GM23338 (cell line): ENCODE results near the gene SH3BP5. TPM values are rescaled to one million over a fixed set of nuclear protein-coding genes. Genes with fewer than 3 reads are reported as not detected.

ENCODE experiments used
- ATAC-seq: fragments of 200-7000 bp; cut with Tn5 transposase; 3 replicates; pipeline ENCODE4 v1.9.1; 2020
- DNase-seq: peaks from one replicate; pipeline ENCODE4 v3.0.0-alpha.2; 2015; ENCODE audit warnings: low spot score
- H2AFZ ChIP-seq: fragments of 200-600 bp; sonication (generic); 2 replicates; pipeline ENCODE4 v1.8.0; 2016; ENCODE audit warnings: antibody characterized with exemption, mild to moderate bottlenecking, moderate library complexity
- H3F3A ChIP-seq: fragments of 200-600 bp; sonication (generic); replicated peaks from 2 replicates; pipeline ENCODE4 v1.8.0; 2017; ENCODE audit warnings: antibody characterized with exemption, mixed run types, low read depth
- H3K27ac ChIP-seq: fragments of 200-600 bp; sonication (generic); 2 replicates; pipeline ENCODE4 v1.6.1; 2016; ENCODE audit warnings: low read depth
- H3K27me3 ChIP-seq: fragments of 200-600 bp; sonication (generic); 2 replicates; pipeline ENCODE4 v1.8.0; 2016; ENCODE audit warnings: mild to moderate bottlenecking, mixed run types, moderate library complexity; ENCODE audit not compliant: insufficient read depth
- H3K36me3 ChIP-seq: fragments of 200-600 bp; sonication (generic); 2 replicates; pipeline ENCODE4 v1.8.0; 2016; ENCODE audit warnings: mild to moderate bottlenecking; ENCODE audit not compliant: insufficient read depth
- H3K4me1 ChIP-seq: fragments of 200-600 bp; sonication (generic); 2 replicates; pipeline ENCODE4 v1.8.0; 2016; ENCODE audit warnings: mild to moderate bottlenecking, moderate library complexity; ENCODE audit not compliant: insufficient read depth
- H3K4me2 ChIP-seq: fragments of 200-600 bp; sonication (generic); 2 replicates; pipeline ENCODE4 v1.7.1; 2017; ENCODE audit warnings: mixed run types
- H3K4me3 ChIP-seq: fragments of 200-600 bp; sonication (generic); 2 replicates; pipeline ENCODE4 v1.6.1; 2016; ENCODE audit warnings: mixed run types
- H3K79me2 ChIP-seq: fragments of 200-600 bp; sonication (generic); replicated peaks from 2 replicates; pipeline ENCODE4 v1.8.0; 2017; ENCODE audit warnings: mild to moderate bottlenecking; ENCODE audit not compliant: insufficient read depth
- H3K9me2 ChIP-seq: fragments of 200-600 bp; sonication (generic); 2 replicates; pipeline ENCODE4 v1.8.0; 2017; ENCODE audit not compliant: insufficient read depth
- H4K20me1 ChIP-seq: fragments of 200-600 bp; sonication (generic); replicated peaks from 2 replicates; pipeline ENCODE4 v1.8.0; 2017; ENCODE audit warnings: mild to moderate bottlenecking; ENCODE audit not compliant: insufficient read depth
- H3K27ac Mint-ChIP-seq: 2 replicates; pipeline ENCODE4 v1.8.0; 2020; ENCODE audit warnings: inconsistent platforms, mild to moderate bottlenecking, moderate library complexity, mixed read lengths
- H3K27me3 Mint-ChIP-seq: 3 replicates; pipeline ENCODE4 v1.8.0; 2022; ENCODE audit warnings: low read depth, mild to moderate bottlenecking, moderate library complexity, mixed read lengths, inconsistent platforms; ENCODE audit not compliant: insufficient read depth, poor library complexity
- H3K36me3 Mint-ChIP-seq: 3 replicates; pipeline ENCODE4 v1.8.0; 2021; ENCODE audit warnings: low read depth, mild to moderate bottlenecking, inconsistent platforms, moderate library complexity, mixed read lengths
- H3K4me1 Mint-ChIP-seq: 3 replicates; pipeline ENCODE4 v1.8.0; 2020; ENCODE audit warnings: mild to moderate bottlenecking, inconsistent platforms, mixed read lengths
- H3K4me3 Mint-ChIP-seq: 3 replicates; pipeline ENCODE4 v1.8.0; 2021; ENCODE audit warnings: moderate library complexity, mild to moderate bottlenecking, inconsistent platforms, mixed read lengths
- H3K9me3 Mint-ChIP-seq: 3 replicates; pipeline ENCODE4 v1.8.0; 2020; ENCODE audit warnings: moderate library complexity, mild to moderate bottlenecking, inconsistent platforms, mixed read lengths
- CREB1 ChIP-seq: fragments of 250-450 bp; sonication (Bioruptor Pico); IDR thresholded peaks from 2 replicates; pipeline ENCODE4 v1.5.0; 2020; ENCODE audit warnings: low read depth, mild to moderate bottlenecking, moderate library complexity
- EZH2 ChIP-seq: fragments of 200-600 bp; sonication (generic); IDR thresholded peaks from one replicate; pipeline ENCODE4 v1.8.0; 2017; ENCODE audit warnings: antibody characterized with exemption, mild to moderate bottlenecking, low read depth; ENCODE audit not compliant: unreplicated experiment
- EZH2phosphoT487 ChIP-seq: fragments of 200-600 bp; sonication (generic); IDR thresholded peaks from one replicate; pipeline ENCODE4 v1.8.1; 2018; ENCODE audit warnings: antibody characterized with exemption; ENCODE audit not compliant: unreplicated experiment
- JUNB ChIP-seq: IDR thresholded peaks from one replicate; pipeline ENCODE4 v1.6.1; 2016; ENCODE audit warnings: antibody characterized with exemption; ENCODE audit not compliant: unreplicated experiment
- NANOG ChIP-seq: IDR thresholded peaks from 2 replicates; pipeline ENCODE4 v1.6.1; 2016; ENCODE audit warnings: antibody characterized with exemption, borderline replicate concordance
- STAT1 ChIP-seq: IDR thresholded peaks from one replicate; pipeline ENCODE4 v1.6.1; 2016; ENCODE audit warnings: antibody characterized with exemption; ENCODE audit not compliant: unreplicated experiment
- ZNF331 ChIP-seq: fragments of 250-450 bp; sonication (Bioruptor Pico); IDR thresholded peaks from 2 replicates; pipeline ENCODE4 v1.5.0; 2020; ENCODE audit warnings: low read depth, mild to moderate bottlenecking, moderate library complexity
- polyA plus RNA-seq: library from polyadenylated mRNA; unstranded; fragments of >200 nt; fragmentation: Nextera tagmentation; extraction: Ambion mirVana; gene quantifications from 2 replicates; pipeline ENCODE4 v1.2.1, GENCODE V29; 2016
- total RNA-seq: library from RNA; depleted of rRNA; stranded (reverse); fragments of >200 nt; shearing (Covaris generic); gene quantifications from 2 replicates; pipeline ENCODE4 v1.2.3, GENCODE V29; 2014
- TF ChIP-seq, protein P1 (sequence below), 2 experiments: fragments of 200-600 bp in 1 of 2; sonication (generic) in 1 of 2; conservative IDR thresholded peaks; 2 replicates each; pipeline versions ENCODE4 v1.5.1 to v1.6.1; 2016 to 2017; ENCODE audit warnings: antibody characterized with exemption in 2 of 2, low read depth in 2 of 2, mild to moderate bottlenecking in 2 of 2, moderate library complexity in 1 of 2
- TF ChIP-seq, protein P2 (sequence below): IDR thresholded peaks from one replicate; pipeline ENCODE4 v1.6.1; 2018; ENCODE audit warnings: antibody characterized with exemption; ENCODE audit not compliant: unreplicated experiment
- TF ChIP-seq, protein P3 (sequence below): IDR thresholded peaks from 2 replicates; pipeline ENCODE4 v1.6.1; 2016; ENCODE audit warnings: antibody characterized with exemption

SH3BP5 gene
- total and polyA plus RNA-seq, 2 experiments from 2014 or later, result 5.8 to 9.1 TPM

- TF ChIP-seq, protein P1, sequence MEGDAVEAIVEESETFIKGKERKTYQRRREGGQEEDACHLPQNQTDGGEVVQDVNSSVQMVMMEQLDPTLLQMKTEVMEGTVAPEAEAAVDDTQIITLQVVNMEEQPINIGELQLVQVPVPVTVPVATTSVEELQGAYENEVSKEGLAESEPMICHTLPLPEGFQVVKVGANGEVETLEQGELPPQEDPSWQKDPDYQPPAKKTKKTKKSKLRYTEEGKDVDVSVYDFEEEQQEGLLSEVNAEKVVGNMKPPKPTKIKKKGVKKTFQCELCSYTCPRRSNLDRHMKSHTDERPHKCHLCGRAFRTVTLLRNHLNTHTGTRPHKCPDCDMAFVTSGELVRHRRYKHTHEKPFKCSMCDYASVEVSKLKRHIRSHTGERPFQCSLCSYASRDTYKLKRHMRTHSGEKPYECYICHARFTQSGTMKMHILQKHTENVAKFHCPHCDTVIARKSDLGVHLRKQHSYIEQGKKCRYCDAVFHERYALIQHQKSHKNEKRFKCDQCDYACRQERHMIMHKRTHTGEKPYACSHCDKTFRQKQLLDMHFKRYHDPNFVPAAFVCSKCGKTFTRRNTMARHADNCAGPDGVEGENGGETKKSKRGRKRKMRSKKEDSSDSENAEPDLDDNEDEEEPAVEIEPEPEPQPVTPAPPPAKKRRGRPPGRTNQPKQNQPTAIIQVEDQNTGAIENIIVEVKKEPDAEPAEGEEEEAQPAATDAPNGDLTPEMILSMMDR (conservative IDR thresholded peaks at IDR 0.05; ENCODE audit: low read depth in 2 of 2), result no peak
- TF ChIP-seq STAT1, result no peak
- TF ChIP-seq EZH2phosphoT487, result no peak
- no peak for TF ChIP-seq EZH2
- TF ChIP-seq, protein P2, sequence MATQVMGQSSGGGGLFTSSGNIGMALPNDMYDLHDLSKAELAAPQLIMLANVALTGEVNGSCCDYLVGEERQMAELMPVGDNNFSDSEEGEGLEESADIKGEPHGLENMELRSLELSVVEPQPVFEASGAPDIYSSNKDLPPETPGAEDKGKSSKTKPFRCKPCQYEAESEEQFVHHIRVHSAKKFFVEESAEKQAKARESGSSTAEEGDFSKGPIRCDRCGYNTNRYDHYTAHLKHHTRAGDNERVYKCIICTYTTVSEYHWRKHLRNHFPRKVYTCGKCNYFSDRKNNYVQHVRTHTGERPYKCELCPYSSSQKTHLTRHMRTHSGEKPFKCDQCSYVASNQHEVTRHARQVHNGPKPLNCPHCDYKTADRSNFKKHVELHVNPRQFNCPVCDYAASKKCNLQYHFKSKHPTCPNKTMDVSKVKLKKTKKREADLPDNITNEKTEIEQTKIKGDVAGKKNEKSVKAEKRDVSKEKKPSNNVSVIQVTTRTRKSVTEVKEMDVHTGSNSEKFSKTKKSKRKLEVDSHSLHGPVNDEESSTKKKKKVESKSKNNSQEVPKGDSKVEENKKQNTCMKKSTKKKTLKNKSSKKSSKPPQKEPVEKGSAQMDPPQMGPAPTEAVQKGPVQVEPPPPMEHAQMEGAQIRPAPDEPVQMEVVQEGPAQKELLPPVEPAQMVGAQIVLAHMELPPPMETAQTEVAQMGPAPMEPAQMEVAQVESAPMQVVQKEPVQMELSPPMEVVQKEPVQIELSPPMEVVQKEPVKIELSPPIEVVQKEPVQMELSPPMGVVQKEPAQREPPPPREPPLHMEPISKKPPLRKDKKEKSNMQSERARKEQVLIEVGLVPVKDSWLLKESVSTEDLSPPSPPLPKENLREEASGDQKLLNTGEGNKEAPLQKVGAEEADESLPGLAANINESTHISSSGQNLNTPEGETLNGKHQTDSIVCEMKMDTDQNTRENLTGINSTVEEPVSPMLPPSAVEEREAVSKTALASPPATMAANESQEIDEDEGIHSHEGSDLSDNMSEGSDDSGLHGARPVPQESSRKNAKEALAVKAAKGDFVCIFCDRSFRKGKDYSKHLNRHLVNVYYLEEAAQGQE, result no peak
- TF ChIP-seq, protein P3, sequence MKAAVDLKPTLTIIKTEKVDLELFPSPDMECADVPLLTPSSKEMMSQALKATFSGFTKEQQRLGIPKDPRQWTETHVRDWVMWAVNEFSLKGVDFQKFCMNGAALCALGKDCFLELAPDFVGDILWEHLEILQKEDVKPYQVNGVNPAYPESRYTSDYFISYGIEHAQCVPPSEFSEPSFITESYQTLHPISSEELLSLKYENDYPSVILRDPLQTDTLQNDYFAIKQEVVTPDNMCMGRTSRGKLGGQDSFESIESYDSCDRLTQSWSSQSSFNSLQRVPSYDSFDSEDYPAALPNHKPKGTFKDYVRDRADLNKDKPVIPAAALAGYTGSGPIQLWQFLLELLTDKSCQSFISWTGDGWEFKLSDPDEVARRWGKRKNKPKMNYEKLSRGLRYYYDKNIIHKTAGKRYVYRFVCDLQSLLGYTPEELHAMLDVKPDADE, result no peak
Measured at GRCh38 chr3:15310491-15311370, 21.7 kb downstream of the SH3BP5 start (continued).

DNA sequence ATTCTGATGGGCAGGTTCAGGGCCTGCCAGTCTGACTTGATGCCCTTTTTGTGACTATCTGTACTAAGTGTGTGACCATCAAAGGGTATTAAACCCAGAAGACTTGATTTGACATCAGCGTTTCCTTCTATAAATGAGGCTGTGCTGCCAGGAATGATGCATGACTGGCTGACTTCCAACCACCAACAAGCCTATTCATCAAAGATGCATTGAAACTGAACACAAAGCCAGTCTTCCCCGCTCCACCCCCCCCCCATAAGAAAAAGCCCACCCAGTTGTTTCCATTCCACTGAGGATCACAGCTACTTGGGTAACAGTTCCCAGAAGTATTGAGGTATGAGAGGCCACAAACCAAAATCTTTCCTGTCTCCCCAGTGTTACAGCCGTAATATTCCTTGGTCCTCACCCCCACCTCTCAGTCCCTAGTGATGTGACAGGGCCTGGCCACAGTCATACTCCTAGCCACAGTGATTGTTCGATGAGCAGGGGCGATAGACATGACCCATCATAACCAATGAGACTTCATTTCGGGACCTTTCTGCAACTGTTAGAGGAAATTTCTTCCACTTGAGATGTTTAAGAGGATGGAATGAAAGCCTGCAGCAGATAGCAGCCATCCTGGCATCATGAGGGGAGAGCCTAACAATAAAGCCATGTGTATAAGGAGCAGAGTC, 22.6 kb downstream of the SH3BP5 start:
- peak overlapping the region; percentile 66 for H3K27ac ChIP-seq
- no peaks in the 10 kb centered on the region for H3F3A ChIP-seq
- peak overlapping the region; percentile 88 for H3K27ac Mint-ChIP-seq
- no peak for DNase-seq
- peaks cover 27% of the 10 kb centered on the region for H3K4me1 Mint-ChIP-seq
- H4K20me1 ChIP-seq, result no peaks in the 10 kb centered on the region
- no peak for ATAC-seq
- H3K4me1 ChIP-seq, result peaks cover 19% of the 10 kb centered on the region
- no peaks in the 10 kb centered on the region for H3K9me3 Mint-ChIP-seq
- H3K27me3 Mint-ChIP-seq, result peaks cover 1% of the 10 kb centered on the region
- H3K27me3 ChIP-seq, result no peaks in the 10 kb centered on the region
- H3K4me3 ChIP-seq, result no peak overlapping the region
- H3K79me2 ChIP-seq, result 0 out of 2 replicates have a peak, but pooled peaks cover 2% of the 10 kb centered on the region
- H3K4me3 Mint-ChIP-seq, result no peak overlapping the region
- H3K9me2 ChIP-seq, result no peaks in the 10 kb centered on the region
- H2AFZ ChIP-seq, result no peak overlapping the region
- peaks cover 3% of the 10 kb centered on the region; the same call in 1 of the 3 replicates for H3K36me3 Mint-ChIP-seq
- peak overlapping the region; percentile 17; the same call in 1 of the 2 replicates for H3K4me2 ChIP-seq
- no peaks in the 10 kb centered on the region for H3K36me3 ChIP-seq
- TF ChIP-seq, protein P1 (conservative IDR thresholded peaks at IDR 0.05; ENCODE audit: low read depth in 2 of 2), result no peak
- TF ChIP-seq EZH2phosphoT487 (no peak), ZNF331 (CRISPR knock-in tag) (no peak), JUNB (no peak), NANOG (no peak), STAT1 (no peak), CREB1 (CRISPR knock-in tag) (no peak)
